ENCODE data around the gene INPP5A.
A peak's percentile ranks its signal among the peaks of the same experiment; 100 is the strongest.
"Not testable (repeated sequence)": the region's sequence is repeated elsewhere in the genome, so short reads cannot be mapped to it uniquely, and the experiment has no call there.

Gene INPP5A

GRCh38 chr10:132770061-132771021 lies 232.8 kb downstream of the INPP5A start:
- DNase-seq: no peak

GRCh38 chr10:132772816-132773215 lies 235.2 kb downstream of the INPP5A start:
- not testable (repeated sequence) for DNase-seq

GRCh38 chr10:132774181-132774901 lies 236.8 kb downstream of the INPP5A start:
- peak in 1 of 14 donors; percentile 57 for DNase-seq

- peak in 13 of 14 donors; percentile 17 to 83 (median 67) for DNase-seq
These were observed 237.6 kb downstream of the INPP5A start for GRCh38 chr10:132774902-132775863.

- no peak for DNase-seq
These were observed 238.6 kb downstream of the INPP5A start for GRCh38 chr10:132776186-132776585.

- no peak for DNase-seq
These were observed 239.2 kb downstream of the INPP5A start for GRCh38 chr10:132776821-132777220.

GRCh38 chr10:132777441-132777840 lies 239.9 kb downstream of the INPP5A start:
- DNase-seq: no peak

- no peak for DNase-seq
These were observed 242.1 kb downstream of the INPP5A start for GRCh38 chr10:132779549-132780294.

- DNase-seq: no peak
These were observed 242.8 kb downstream of the INPP5A start for GRCh38 chr10:132780356-132780755.

GRCh38 chr10:132781556-132781955 lies 244.0 kb downstream of the INPP5A start:
- no peak for DNase-seq

GRCh38 chr10:132783165-132783939 lies 245.8 kb downstream of the INPP5A start:
- no peak for DNase-seq

- DNase-seq: no peak
These were observed 246.6 kb downstream of the INPP5A start for GRCh38 chr10:132783940-132784865.

- no peak for DNase-seq
These were observed 247.5 kb downstream of the INPP5A start for GRCh38 chr10:132784866-132785722.

- peak in 5 of 14 donors; percentile 22 to 73 (median 57) for DNase-seq
These were observed 248.3 kb downstream of the INPP5A start, which contains the start of gene NKX6-2 for GRCh38 chr10:132785723-132786475. Gene NKX6-2 (minus strand): TSS chr10:132786147. CDS start chr10:132785948, 199 bp downstream.

GRCh38 chr10:132786476-132786883 lies 248.9 kb downstream of the INPP5A start:
- no peak for DNase-seq

- no peak for DNase-seq
These were observed 249.4 kb downstream of the INPP5A start for GRCh38 chr10:132786884-132787494.
